ENCODE results near the gene BLOC1S1. TPM values are rescaled to one million over a fixed set of nuclear protein-coding genes. Genes with fewer than 3 reads are reported as not detected.

The BLOC1S1 gene
- total RNA-seq, 4 donors from 2014 or later, result 158 to 494 (median 381) TPM

GRCh38 chr12:55723516-55724225 lies 7.8 kb downstream of the BLOC1S1 start:
- TF ChIP-seq POLR2AphosphoS5 (IDR thresholded peaks at IDR 0.05) (peak in 1 of 3 donors; percentile 3), POLR2A (IDR thresholded peaks at IDR 0.05) (no peak), CTCF (IDR thresholded peaks at IDR 0.05) (no peak), EP300 (IDR thresholded peaks at IDR 0.05; ENCODE audit: low read depth) (no peak)
- H3K4me3 ChIP-seq, result no peak overlapping the region
- DNase-seq, result peak; percentile 23
- peaks cover 44 to 90% (median 76%) of the 10 kb centered on the region in 4 donors for H3K4me1 ChIP-seq
- no peaks in the 10 kb centered on the region for H3K27me3 ChIP-seq
- H3K27ac ChIP-seq, result peak overlapping the region; percentile 97 to 99 (median 99)
- WGBS, 2 donors (ENCODE audit: low coverage in 1 of 2), result 15 to 58% methylated on average over 3 to 10 of the region's 10 CpGs
- intact Hi-C loops (cut with DNase I; ENCODE audit: low total_unique reads), result no loop called here
- H3K9me3 ChIP-seq, result no peaks in the 10 kb centered on the region
- in situ Hi-C loops (cut with MboI; ENCODE audit: low pct_ligation_motif_present in 1 of 4, low pct_unique_long_range_greater_than_20kb in 1 of 4, low sequenced_read_pairs in 3 of 4), result loop anchor here in 1 of 4 donors (10.0 kb wide), 1 partner anchor 391 kb away; the partner anchor contains the start of genes RPL41 and ZC3H10
- no peaks in the 10 kb centered on the region for H3K36me3 ChIP-seq

- Histone ChIP-seq H3K27ac (peak overlapping the region; percentile 97 to 99 (median 99)), H3K4me3 (no peak overlapping the region), H3K27me3 (no peaks in the 10 kb centered on the region), H3K9me3 (no peaks in the 10 kb centered on the region), H3K4me1 (peaks cover 39 to 83% (median 69%) of the 10 kb centered on the region in 4 donors), H3K36me3 (no peaks in the 10 kb centered on the region)
- DNase-seq, result peak; percentile 82
- peak in 1 of 3 donors; percentile 8 for TF ChIP-seq POLR2AphosphoS5 (IDR thresholded peaks at IDR 0.05)
- TF ChIP-seq EP300 (IDR thresholded peaks at IDR 0.05; ENCODE audit: low read depth), result no peak
- TF ChIP-seq POLR2A (IDR thresholded peaks at IDR 0.05), result no peak
- peak; percentile 54 to 72 (median 61) for TF ChIP-seq CTCF (IDR thresholded peaks at IDR 0.05)
- intact Hi-C loops (cut with DNase I; ENCODE audit: low total_unique reads) (no loop called here), in situ Hi-C loops (cut with MboI; ENCODE audit: low pct_ligation_motif_present in 1 of 4, low pct_unique_long_range_greater_than_20kb in 1 of 4, low sequenced_read_pairs in 3 of 4) (loop anchor here in 1 of 4 donors (10.0 kb wide), 1 partner anchor 390 kb away; the partner anchor contains the start of genes RPL41 and ZC3H10)
- WGBS, 2 donors (ENCODE audit: low coverage in 1 of 2), result 11 to 54% methylated on average over 5 to 11 of the region's 11 CpGs
Observed at GRCh38 chr12:55724226-55724939, 8.5 kb downstream of the BLOC1S1 start.

- Histone ChIP-seq H3K4me3 (no peak overlapping the region), H3K27me3 (no peaks in the 10 kb centered on the region), H3K27ac (peak overlapping the region; percentile 97 to 99 (median 99)), H3K4me1 (peaks cover 33 to 80% (median 65%) of the 10 kb centered on the region in 4 donors), H3K9me3 (no peaks in the 10 kb centered on the region), H3K36me3 (no peaks in the 10 kb centered on the region)
- intact Hi-C loops (cut with DNase I; ENCODE audit: low total_unique reads), result no loop called here
- TF ChIP-seq CTCF (IDR thresholded peaks at IDR 0.05) (no peak), POLR2AphosphoS5 (IDR thresholded peaks at IDR 0.05) (no peak), EP300 (IDR thresholded peaks at IDR 0.05; ENCODE audit: low read depth) (no peak), POLR2A (IDR thresholded peaks at IDR 0.05) (no peak)
- WGBS, 2 donors (ENCODE audit: low coverage in 1 of 2), result 46% methylated on average over 3 of the region's 3 CpGs; no CpG with 5 or more reads in 1 of the 2 donors
- DNase-seq, result peak; percentile 8
- in situ Hi-C loops (cut with MboI; ENCODE audit: low pct_ligation_motif_present in 1 of 4, low pct_unique_long_range_greater_than_20kb in 1 of 4, low sequenced_read_pairs in 3 of 4), result loop anchor here in 1 of 4 donors (10.0 kb wide), 1 partner anchor 390 kb away; the partner anchor contains the start of genes RPL41 and ZC3H10
Observed at GRCh38 chr12:55724940-55725309, 9.1 kb downstream of the BLOC1S1 start.

GRCh38 chr12:55725556-55725955 lies 9.7 kb downstream of the BLOC1S1 start:
- TF ChIP-seq EP300 (IDR thresholded peaks at IDR 0.05; ENCODE audit: low read depth) (no peak), CTCF (IDR thresholded peaks at IDR 0.05) (no peak), POLR2A (IDR thresholded peaks at IDR 0.05) (no peak), POLR2AphosphoS5 (IDR thresholded peaks at IDR 0.05) (no peak)
- no peaks in the 10 kb centered on the region for H3K36me3 ChIP-seq
- no peaks in the 10 kb centered on the region for H3K27me3 ChIP-seq
- DNase-seq, result peak; percentile 7
- peaks cover 29 to 80% (median 66%) of the 10 kb centered on the region in 4 donors for H3K4me1 ChIP-seq
- in situ Hi-C loops (cut with MboI; ENCODE audit: low pct_ligation_motif_present in 1 of 4, low pct_unique_long_range_greater_than_20kb in 1 of 4, low sequenced_read_pairs in 3 of 4), result loop anchor here in 1 of 4 donors (10.0 kb wide), 1 partner anchor 389 kb away; the partner anchor contains the start of genes RPL41 and ZC3H10
- no peak overlapping the region for H3K4me3 ChIP-seq
- no peaks in the 10 kb centered on the region for H3K9me3 ChIP-seq
- intact Hi-C loops (cut with DNase I; ENCODE audit: low total_unique reads), result no loop called here
- WGBS, 2 donors (ENCODE audit: low coverage in 1 of 2), result 59 to 69% methylated on average over 3 of the region's 3 CpGs
- H3K27ac ChIP-seq, result peak overlapping the region in 3 of 4 donors; percentile 96 to 99 (median 97)

Measured in transverse colon (tissue), 4 donors.